ENCODE measurements around the gene TBC1D2.
"Not testable (repeated sequence)": the region's sequence is repeated elsewhere in the genome, so short reads cannot be mapped to it uniquely, and the experiment has no call there.

Gene TBC1D2

GRCh38 chr9:98189412-98189811 is 66.0 kb downstream of the TBC1D2 start:
- no peak for DNase-seq (ENCODE audit: low spot score)

GRCh38 chr9:98187926-98188325 is 67.5 kb downstream of the TBC1D2 start:
- DNase-seq (ENCODE audit: low spot score): no peak

- no peak for DNase-seq (ENCODE audit: low spot score)
Measured at GRCh38 chr9:98186236-98186635, 69.2 kb downstream of the TBC1D2 start.

- no peak for DNase-seq (ENCODE audit: low spot score)
Measured at GRCh38 chr9:98185611-98186171, 69.8 kb downstream of the TBC1D2 start.

- DNase-seq (ENCODE audit: low spot score): no peak
Measured at GRCh38 chr9:98185021-98185567, 70.4 kb downstream of the TBC1D2 start.

GRCh38 chr9:98184326-98184725 is 71.1 kb downstream of the TBC1D2 start:
- DNase-seq (ENCODE audit: low spot score): no peak

GRCh38 chr9:98182889-98183599 is 72.4 kb downstream of the TBC1D2 start:
- DNase-seq (ENCODE audit: low spot score): no peak

- no peak for DNase-seq (ENCODE audit: low spot score)
Measured at GRCh38 chr9:98182069-98182820, 73.2 kb downstream of the TBC1D2 start.

GRCh38 chr9:98181746-98182068 is 73.7 kb downstream of the TBC1D2 start:
- no peak for DNase-seq (ENCODE audit: low spot score)

- DNase-seq (ENCODE audit: low spot score): no peak
Measured at GRCh38 chr9:98180996-98181395, 74.5 kb downstream of the TBC1D2 start.

GRCh38 chr9:98178874-98179850 is 76.3 kb downstream of the TBC1D2 start:
- no peak for DNase-seq (ENCODE audit: low spot score)

- DNase-seq (ENCODE audit: low spot score): no peak
Measured at GRCh38 chr9:98176391-98177259, 78.8 kb downstream of the TBC1D2 start.

GRCh38 chr9:98175762-98176161 is 79.7 kb downstream of the TBC1D2 start:
- DNase-seq (ENCODE audit: low spot score): no peak

- DNase-seq (ENCODE audit: low spot score): no peak
Measured at GRCh38 chr9:98175028-98175569, 80.3 kb downstream of the TBC1D2 start.

- not testable (repeated sequence) for DNase-seq (ENCODE audit: low spot score)
Measured at GRCh38 chr9:98174502-98174918, 80.9 kb downstream of the TBC1D2 start.

GRCh38 chr9:98173181-98173580 is 82.3 kb downstream of the TBC1D2 start:
- no peak for DNase-seq (ENCODE audit: low spot score)

- peak; percentile 74 for DNase-seq (ENCODE audit: low spot score)
Measured at GRCh38 chr9:98172604-98173003, 82.8 kb downstream of the TBC1D2 start.

GRCh38 chr9:98171176-98171925 is 84.1 kb downstream of the TBC1D2 start:
- DNase-seq (ENCODE audit: low spot score): peak; percentile 50

- DNase-seq (ENCODE audit: low spot score): peak; percentile 94
Measured at GRCh38 chr9:98168941-98169488, 86.4 kb downstream of the TBC1D2 start.

All from SK-N-DZ (cell line).